Right renal pelvis (tissue), 4 donors: ENCODE data around the gene TSNAXIP1. TPM values are rescaled to one million over a fixed set of nuclear protein-coding genes. Genes with fewer than 3 reads are reported as not detected.

Source experiments
- DNase-seq, 4 donors: peaks; one replicate each; pipeline ENCODE4 v3.0.0-alpha.2; 2013; ENCODE audit warnings: low read depth in 4 of 4, low spot score in 3 of 4, missing footprints in 1 of 4
- polyA plus RNA-seq, 4 donors: library from polyadenylated mRNA; unstranded; fragments of 120-200 nt; gene quantifications; one replicate each; pipeline ENCODE4 v1.2.1, GENCODE V29; 2013; ENCODE audit not compliant: insufficient read length in 4 of 4

TSNAXIP1 gene
- polyA plus RNA-seq, 4 donors, result 7.3 to 9.0 (median 7.7) TPM

DNA sequence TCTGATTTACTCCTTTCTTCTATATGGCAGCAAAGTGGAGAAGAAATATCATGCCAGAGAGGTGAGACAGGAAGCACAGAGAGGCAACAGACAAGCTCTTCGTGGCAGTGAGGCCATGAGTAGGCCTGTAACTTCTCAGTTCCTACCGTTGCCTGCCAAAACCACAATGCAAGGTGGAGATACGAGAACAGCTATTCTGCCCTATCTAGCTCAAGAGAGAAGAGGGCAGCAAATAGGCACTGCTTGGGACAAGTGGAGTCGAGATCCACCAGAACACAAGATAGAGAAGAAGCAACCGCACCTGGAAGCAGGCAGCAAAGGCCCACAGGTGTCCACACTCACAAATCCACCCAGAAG is 25.1 kb upstream of the TSNAXIP1 start:
- no peak for DNase-seq

DNA sequence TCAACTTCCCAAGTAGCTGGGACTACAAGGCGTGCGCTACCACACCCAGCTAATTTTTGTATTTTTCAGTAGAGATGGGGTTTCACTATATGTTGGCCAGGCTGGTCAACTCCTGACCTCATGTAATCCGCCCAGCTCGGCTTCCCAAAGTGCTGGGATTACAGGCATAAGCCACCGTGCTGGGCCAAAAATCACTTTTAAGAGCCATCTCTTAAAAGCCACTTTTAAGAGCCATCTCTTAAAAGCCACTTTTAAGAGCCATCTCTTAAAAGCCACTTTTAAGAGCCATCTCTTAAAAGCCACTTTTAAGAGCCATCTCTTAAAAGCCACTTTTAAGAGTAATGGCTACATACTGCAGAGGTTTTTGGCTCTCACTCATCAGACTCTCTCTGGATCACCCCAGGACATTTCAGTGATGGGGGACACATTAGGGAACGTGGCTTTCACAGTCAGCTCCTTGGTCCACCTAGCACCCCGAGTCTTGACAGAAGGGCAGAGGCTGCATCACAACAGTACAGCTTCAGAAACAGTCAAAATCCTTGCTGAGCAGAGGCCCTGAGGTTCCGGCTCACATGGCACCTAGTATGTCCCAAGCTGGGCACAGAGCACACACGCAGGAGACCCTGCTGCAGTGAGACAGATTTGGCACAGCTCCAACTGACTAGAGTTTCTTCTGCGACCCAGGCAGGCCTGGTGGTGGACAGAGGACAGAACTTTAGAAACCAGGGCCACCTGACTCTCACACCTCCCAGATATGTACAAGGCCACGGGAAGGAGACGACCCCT is 23.9 kb upstream of the TSNAXIP1 start:
- DNase-seq, result no peak

DNA sequence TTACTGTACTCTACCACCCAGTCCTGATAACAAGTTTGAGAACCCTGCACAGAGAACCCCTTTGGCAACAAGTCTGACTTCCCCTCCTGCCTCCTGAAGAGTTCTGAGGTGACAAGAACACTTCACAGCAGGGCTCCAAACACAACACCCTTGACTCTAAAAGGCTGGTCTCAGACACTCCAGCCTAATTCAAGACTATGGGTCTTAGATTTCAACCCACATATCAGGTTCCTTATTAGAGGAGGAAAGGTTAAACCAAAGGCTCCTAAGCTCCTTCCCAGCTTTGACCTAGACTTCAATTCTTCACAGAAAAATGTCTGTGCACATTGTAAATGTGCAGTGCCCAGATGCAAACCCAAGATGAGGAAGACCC is 23.4 kb upstream of the TSNAXIP1 start:
- no peak for DNase-seq

DNA sequence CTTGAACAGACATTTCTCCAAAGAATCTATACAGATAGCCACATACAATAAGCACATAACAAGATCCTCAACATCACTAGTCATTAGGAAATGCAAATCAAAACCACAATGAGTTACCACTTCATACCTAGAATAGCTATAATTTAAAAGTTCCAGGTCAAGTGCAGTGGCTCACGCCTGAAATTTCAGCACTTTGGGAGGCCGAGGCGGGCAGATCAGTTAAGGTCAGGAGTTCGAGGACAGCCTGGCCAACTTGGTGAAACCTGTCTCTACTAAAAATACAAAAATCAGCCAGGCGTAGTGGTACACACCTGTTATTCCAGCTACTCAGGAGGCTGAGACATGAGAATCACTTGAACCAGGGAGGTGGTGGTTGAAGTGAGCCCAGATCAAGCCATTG is 20.2 kb upstream of the TSNAXIP1 start:
- DNase-seq, result no peak

DNA sequence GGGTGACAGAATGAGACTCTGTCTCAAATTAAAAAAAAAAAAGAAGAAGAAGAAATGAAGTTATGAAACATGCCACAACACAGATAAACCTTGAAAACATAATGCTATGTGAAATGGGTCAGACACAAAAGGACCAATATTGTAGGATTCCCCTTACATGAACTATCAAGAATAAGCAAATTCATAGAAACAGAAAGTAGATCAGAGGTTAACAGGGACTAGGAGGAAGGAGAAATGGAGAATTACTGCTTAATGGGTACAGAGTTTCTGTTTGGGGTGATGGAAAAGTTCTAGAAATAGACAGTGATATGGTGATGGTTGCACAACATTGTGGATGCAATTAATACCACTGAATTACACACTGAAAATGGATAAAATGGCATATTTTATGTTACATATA is 16.6 kb upstream of the TSNAXIP1 start:
- DNase-seq, result no peak

DNA sequence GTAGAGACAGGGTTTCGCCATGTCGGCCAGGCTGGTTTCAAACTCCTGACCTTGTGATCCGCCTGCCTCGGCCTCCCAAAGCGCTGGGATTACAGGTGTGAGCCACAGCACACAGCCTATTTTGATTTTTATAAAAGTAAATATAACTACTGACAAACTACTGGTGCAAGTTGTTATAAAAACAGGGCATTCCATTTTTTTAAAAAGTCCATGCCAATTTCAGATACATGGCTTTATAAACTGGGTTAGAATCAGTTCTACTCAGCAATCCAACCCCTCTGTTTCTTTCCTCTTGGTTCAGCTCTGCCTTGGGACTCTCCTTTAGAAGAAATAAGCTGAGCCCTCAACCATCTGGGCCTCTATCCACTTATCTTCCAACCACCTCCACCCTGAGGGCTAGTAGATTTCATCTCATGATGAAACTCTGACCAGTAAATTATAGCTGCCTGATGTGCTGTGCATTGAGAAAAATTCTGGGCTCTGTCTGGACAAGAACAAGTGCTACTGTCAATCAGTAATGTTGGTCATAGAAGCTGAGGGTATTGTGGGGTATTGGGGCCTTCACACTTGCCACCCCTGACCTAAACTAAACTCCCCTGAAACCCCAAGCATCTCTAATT is 10.5 kb upstream of the TSNAXIP1 start:
- DNase-seq, result no peak

DNA sequence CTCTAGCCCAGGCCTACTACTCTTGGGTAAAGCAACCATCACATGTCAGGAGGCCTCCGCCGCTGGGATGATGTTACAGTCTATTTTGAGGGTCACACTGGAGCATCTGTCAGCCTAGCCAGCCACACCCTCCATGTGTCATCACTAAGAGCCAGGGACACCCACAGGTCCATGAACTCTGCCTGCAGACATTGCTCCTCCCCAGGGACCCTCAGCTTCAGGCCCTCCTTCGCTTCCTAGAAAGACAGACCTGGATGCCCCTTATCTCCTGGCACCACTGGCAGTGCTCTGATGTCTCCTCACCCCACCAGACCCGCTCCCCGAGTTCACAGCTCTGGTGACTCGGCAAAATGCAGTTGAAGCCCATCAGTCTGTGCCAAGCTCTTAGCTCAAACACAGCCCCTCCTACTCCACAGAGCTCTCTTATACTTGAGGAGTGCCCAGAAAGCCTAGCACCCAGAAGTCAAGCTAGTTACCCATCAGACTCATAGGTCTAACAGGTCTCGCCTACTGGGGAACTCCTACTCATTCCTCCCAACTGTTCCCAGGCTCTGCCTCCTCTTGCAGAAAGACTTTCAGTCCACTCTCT is 6.3 kb upstream of the TSNAXIP1 start:
- no peak for DNase-seq

DNA sequence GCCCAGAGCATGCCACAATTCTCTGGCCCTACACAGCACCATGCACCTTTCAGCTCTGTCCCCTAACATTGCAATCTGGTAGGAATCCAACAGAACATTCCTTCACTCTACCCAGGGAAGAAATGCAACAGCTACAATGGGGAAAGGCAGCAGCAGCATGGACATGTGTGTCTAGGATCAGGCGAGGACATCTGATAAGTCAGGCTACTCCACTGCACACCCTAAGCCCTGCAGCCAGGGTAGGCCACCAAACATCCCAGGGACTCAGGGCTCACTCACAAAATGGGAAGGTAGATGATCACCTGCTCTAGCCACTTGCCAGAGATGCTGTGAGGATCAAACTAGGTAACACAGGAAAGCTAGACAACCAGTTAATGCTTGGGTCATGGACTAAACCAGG is 5.4 kb upstream of the TSNAXIP1 start:
- no peak for DNase-seq

DNA sequence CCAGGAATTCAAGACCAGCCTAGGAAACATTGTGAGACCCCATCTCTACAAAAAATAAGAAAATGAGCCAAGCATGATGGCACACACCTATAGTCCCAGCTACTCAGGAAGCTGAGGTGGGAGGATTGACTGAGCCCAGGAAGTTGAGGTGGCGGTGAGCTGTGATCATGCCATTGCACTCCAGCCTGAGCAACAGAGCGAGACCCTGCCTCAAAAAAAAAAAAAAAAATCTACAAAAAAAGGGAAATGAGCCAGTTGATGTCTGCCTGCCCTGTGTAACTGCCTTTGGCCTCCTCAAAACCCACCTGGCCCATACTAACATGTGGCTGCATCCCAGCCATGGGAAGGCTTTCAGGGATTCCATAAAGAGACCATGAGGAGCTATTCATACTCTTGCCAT is 4.8 kb upstream of the TSNAXIP1 start:
- DNase-seq, result no peak

DNA sequence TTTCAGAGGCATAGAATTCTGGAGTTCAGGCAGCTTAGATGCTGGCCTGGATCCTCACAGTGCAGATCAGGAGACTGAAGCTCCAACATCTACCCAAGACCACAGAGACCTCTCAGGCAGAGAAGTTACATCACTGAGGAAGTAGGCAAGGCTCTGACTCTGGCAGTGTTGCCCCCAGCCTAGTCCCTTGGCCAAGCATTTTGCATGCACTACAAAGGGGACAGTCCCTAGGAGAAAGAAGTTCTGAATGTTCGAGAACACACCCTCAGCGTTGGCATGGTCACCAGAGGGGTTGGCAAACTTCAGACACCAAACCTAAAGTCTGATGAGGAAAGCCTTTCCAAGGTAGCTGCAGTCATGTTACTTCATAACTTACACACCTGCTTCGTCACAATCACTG is 2.8 kb upstream of the TSNAXIP1 start:
- no peak for DNase-seq

DNA sequence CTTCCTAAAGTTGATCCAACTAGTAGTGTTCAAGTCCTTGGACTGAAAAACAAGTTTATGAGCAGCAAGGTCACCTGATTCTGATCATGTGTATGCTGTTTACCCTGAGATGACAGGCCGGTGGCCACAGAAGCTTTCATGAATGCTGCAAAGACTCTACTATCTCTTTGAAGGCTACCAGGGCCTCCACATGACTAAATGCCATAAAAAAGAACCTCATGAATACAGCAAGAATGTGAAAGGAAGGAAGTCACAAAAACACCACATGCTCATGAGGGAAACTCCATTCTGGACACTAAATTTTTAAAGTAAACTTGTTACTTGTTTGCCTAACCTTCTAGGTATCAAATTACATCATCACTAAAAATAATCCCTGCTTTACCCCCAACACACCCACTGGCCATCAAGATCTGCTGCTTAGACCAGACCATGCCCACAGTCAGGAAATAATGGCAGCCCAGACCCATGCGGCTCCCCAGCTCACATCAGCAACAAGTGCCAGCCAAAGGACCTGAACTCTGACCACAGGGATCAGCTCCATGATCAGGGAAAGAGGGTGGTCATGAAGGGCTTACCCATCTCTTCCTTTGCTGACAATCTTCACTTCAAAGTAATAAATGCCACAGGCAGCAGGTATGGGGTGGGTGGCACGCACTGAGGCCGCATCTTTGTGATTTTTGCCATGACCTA is 1.7 kb upstream of the TSNAXIP1 start:
- no peak for DNase-seq

DNA sequence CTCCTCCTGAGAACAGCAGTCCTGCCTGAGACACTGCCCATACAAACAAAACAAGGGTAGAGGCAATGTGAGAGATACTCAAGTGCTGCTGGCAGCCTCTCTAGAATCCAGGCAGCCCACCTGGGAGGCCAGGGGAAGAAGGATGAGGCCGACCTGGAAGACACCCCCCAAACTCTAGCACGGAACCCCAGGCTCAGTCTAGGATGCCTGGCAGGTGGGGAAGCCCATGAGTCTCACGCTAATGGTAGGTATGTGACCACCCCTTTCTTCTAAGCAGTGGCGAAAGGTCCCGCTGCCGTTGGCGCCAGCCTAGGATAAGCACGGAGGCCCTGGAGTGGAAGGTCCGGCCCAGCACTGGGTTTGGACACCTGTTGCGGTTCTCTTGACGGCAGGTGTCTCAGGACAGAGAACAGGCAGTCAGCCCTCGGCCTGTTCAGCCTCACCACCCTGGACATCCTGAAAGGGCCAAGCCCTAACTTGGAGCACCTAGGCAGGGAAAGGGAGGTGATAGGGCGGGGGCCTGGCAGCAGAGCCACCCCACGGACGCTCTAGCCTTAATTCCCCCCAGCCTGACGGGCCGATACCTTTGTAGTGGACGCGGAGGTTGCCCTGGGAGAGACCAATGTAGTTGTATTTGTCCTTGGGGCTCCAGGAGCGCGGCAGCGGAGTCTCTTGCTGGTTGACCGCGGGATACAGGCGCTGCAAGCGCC is 816 bp upstream of the TSNAXIP1 start:
- DNase-seq, result no peak

DNA sequence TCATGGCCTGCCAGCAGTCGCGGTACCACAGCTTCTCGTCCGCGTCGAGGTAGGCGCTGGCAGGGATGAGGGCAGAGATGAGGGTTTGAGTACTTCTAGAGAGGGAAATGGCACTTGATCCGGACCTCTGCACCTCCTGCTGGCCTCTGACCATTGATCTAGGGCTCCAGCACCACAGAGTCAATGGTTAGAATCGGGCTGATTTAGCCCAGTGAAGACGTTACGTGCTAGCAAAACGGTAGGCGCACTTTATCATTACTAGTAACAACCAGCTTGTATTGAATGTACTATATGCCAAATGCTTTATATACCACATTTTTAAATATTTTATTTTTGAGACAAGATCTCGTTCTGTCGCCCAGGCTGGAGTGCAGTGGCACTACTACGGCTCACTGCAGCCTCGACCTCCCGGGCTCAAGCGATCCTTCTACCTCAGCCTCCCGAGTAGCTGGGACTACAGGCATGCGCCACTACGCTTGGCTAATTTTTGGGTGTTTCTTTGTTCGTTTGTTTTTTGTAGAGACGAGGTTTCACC is 526 bp downstream of the TSNAXIP1 start:
- DNase-seq, result no peak

DNA sequence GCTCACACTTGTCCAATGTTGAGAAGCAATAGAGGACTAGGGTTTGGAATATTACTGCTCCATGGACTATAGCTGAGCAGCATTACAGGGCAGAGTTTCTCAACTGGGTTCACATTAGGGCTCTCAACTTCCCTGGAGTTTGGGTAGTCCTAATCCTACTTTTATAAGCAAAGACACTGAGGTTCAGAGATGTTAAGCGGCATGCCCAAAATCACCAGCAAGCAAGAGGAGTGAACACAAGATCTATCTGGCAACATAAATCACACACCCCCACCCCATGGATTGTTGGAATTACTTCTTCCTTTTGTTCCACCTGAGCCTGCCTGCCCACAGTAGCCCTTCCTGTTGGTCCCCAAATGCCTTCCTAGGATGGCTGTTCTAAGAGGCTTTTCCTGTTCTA is 5.2 kb downstream of the TSNAXIP1 start:
- no peak for DNase-seq

DNA sequence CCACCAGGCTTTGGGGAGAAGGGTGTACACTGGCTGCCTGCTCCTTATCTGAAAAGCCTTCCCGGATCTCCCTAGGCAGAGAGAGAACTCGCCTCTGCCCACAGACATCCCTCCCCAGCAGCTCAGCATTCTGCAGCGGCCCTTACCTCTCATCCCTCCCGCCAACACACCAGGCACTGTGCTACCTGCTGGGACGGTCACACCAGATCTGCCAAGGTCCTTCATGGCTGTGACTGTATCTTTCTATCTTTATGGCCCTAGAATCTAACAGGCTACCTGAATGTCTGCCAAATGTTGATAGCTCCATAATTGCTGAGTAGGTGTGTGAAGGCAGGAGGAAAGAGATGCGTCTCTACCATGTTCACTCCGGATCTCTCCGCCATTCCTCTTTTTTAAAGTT is 7.9 kb downstream of the TSNAXIP1 start:
- no peak for DNase-seq

DNA sequence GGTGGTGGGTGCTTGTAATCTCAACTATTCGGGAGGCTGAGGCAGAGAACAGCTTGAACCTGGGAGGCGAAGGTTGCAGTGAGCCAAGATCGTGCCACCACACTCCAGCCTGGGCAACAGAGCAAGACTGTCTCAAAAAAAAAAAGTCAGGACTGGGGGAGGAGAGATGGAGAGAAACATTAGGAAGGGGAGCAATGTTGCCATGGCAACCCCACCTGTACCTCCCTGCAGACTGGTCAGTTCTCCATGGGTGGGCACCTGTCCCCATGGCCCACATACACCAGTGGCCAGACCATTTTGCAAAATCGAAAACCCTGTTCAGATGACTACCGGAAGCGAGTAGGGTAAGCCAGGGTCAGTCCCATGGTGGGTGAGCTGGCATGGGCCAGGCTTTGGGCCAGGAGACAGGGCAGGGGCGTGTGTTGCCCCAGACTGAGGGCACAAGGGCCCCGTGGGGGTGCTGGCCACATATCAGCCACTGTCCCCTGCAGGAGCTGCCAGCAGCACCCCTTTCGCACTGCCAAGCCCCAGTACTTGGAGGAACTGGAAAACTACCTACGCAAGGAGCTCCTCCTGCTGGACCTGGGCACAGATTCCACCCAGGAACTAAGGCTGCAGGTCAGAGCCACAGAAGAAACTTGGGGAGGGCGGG is 14.0 kb downstream of the TSNAXIP1 start:
- DNase-seq, result no peak

DNA sequence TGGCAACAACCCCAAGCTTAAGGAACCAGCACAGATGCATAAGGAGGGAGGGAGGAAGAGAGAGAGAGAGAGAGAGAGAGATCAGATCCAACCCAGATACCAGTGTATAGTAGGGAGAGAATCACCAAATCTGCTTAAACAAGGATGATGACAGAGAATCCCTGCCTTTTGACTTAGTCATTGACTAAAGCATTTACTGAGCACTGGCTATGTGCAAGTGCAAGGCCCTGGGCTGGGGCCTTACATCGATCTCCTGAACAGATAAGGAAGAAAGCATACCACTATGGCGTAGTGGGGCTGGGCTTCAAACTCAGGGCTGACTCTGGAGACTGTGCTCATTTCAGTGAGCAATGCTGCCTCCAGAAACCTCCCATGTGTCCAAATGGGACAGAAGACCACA is 15.8 kb downstream of the TSNAXIP1 start:
- no peak for DNase-seq

DNA sequence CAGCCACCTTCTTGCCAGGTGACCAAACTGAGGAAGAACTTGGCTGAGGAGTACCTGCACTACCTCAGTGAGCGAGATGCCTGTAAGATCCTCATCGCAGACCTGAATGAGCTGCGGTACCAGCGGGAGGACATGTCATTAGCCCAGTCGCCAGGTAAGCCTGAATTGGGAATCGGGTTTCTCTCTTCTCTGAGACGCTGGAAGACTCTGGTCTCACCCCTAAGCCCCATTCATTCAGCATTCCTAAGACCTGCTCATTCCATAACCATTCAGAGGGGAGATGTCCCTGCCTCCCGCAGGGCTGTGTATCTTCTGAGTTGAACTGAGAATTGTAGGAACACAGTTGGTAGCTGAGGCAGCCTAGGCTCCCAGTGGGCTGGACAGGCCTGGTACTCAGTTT is 18.4 kb downstream of the TSNAXIP1 start:
- no peak for DNase-seq

DNA sequence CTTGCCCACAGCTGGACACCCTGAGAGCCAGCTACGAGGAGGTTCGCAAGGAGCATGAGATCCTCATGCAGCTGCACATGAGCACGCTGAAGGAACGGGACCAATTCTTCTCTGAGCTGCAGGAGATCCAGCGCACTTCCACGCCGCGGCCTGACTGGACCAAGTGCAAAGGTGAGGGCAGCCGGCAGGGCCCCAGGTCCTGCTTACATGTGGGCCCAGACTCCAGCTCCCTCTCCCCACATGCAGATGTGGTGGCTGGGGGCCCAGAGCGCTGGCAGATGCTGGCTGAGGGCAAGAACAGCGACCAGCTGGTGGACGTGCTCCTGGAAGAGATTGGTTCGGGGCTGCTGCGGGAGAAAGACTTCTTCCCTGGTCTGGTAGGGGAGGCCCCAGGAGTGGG is 19.2 kb downstream of the TSNAXIP1 start:
- no peak for DNase-seq

DNA sequence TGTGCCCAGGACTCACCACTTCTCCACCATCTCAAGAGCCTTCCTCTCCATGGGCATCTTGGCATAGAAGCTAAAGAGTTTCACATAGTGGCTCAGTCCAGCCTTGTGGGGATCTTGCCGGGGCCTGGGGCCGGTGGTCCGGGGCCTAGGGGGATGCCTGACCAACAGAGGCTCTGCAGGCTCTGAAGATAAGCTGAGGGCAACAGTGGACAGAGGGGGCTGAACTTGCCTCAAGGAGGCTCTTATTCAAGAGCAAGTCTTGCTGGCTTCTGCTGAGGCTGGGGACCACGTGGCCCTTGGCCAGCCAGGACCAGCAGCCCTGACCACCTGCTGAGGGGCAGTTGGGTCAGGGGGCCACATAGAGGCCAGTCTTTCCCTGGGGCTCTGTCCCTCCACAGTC is 22.0 kb downstream of the TSNAXIP1 start:
- no peak for DNase-seq
